ENCODE data around the gene PRSS37.

PRSS37 gene

DNA sequence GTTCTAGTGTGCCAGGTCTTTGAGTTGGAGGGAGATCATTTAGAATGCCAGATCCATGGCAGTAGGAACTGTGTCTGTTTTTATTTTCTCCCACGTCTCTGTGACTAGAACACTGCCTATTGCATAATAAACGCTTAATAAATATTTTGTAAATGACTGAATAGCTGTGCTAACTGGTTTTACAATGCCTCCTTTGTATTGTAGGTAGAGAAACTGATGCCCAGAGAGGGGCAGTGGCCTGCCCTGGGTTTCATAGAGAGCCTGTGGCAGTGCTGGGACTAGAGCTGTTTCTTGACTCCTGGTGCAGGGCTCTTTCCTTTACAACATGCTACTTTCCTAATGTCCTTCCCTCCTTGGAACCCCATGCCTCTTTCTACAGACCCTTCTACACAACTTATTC, 48.8 kb downstream of the PRSS37 start:
- TF ChIP-seq, protein P1, sequence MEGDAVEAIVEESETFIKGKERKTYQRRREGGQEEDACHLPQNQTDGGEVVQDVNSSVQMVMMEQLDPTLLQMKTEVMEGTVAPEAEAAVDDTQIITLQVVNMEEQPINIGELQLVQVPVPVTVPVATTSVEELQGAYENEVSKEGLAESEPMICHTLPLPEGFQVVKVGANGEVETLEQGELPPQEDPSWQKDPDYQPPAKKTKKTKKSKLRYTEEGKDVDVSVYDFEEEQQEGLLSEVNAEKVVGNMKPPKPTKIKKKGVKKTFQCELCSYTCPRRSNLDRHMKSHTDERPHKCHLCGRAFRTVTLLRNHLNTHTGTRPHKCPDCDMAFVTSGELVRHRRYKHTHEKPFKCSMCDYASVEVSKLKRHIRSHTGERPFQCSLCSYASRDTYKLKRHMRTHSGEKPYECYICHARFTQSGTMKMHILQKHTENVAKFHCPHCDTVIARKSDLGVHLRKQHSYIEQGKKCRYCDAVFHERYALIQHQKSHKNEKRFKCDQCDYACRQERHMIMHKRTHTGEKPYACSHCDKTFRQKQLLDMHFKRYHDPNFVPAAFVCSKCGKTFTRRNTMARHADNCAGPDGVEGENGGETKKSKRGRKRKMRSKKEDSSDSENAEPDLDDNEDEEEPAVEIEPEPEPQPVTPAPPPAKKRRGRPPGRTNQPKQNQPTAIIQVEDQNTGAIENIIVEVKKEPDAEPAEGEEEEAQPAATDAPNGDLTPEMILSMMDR (conservative IDR thresholded peaks at IDR 0.05; ENCODE audit: low read length), result no peak
- no peak for TF ChIP-seq EZH2phosphoT487 (IDR thresholded peaks at IDR 0.05; ENCODE audit: borderline replicate concordance)

DNA sequence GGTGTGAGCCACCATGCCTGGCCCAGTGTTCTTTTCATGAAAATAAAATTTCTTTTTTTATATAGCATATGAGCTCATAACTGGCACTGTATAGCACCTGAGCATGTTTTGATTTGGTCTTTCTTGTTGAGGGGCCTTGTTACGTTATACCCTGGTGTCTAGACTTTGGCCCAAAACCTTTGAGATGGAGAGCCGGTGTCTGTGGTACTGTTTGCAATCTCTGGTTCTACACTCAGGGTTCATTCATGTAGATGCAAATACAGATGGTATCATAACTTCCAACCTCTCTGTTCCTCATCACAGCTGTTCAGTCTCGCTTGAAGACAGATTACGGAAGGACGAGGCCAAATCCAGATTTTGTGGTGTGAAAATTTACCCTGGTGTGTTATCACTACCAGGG, 51.4 kb downstream of the PRSS37 start, which contains the start of gene TAS2R5:
TAS2R5 (plus strand) TSS at position 301 of the 400 bp plus-strand sequence. CDS start 145 bp downstream, outside the sequence.
- no peaks in the 10 kb centered on the region for H3F3A ChIP-seq (ENCODE audit: low read depth)
- no peak within 1 kb of the TSS for H3K9ac ChIP-seq (ENCODE audit: low read depth, low read length, poor library complexity, severe bottlenecking)
- TF ChIP-seq, protein P1 (conservative IDR thresholded peaks at IDR 0.05; ENCODE audit: low read length), result no peak
- no peak for TF ChIP-seq EZH2phosphoT487 (IDR thresholded peaks at IDR 0.05; ENCODE audit: borderline replicate concordance)

More for the DNA sequence above, 48.8 kb downstream of the PRSS37 start:
- H3K79me2 ChIP-seq (ENCODE audit: insufficient read depth, low read length), result no peaks in the 10 kb centered on the region
- no peaks in the 10 kb centered on the region for H3K27me3 ChIP-seq (ENCODE audit: insufficient read depth, low read length, poor library complexity, severe bottlenecking)
- H3K4me1 ChIP-seq (ENCODE audit: insufficient read depth, low read length, poor library complexity, severe bottlenecking), result no peaks in the 10 kb centered on the region
- H4K20me1 ChIP-seq (ENCODE audit: insufficient read depth, low read length, poor library complexity, severe bottlenecking), result no peaks in the 10 kb centered on the region
- no peak overlapping the region for H3K4me3 ChIP-seq (ENCODE audit: low read length, poor library complexity, severe bottlenecking)
- no peak overlapping the region for H3K9ac ChIP-seq (ENCODE audit: low read depth, low read length, poor library complexity, severe bottlenecking)
- no peak overlapping the region for H3K4me2 ChIP-seq (ENCODE audit: low read depth, low read length, poor library complexity, severe bottlenecking)
- no peaks in the 10 kb centered on the region for H3K9me3 ChIP-seq (ENCODE audit: insufficient read depth, low read depth, low read length)
- H3F3A ChIP-seq (ENCODE audit: low read depth), result no peaks in the 10 kb centered on the region
- H3K9me2 ChIP-seq (replicated peaks; ENCODE audit: low read depth, low read length), result no peaks in the 10 kb centered on the region
- no peak overlapping the region for H2AFZ ChIP-seq (ENCODE audit: low read length)
- peaks cover 10% of the 10 kb centered on the region; the same call in 1 of the 2 replicates for H3K36me3 ChIP-seq (ENCODE audit: insufficient read depth, low read length)

DNA sequence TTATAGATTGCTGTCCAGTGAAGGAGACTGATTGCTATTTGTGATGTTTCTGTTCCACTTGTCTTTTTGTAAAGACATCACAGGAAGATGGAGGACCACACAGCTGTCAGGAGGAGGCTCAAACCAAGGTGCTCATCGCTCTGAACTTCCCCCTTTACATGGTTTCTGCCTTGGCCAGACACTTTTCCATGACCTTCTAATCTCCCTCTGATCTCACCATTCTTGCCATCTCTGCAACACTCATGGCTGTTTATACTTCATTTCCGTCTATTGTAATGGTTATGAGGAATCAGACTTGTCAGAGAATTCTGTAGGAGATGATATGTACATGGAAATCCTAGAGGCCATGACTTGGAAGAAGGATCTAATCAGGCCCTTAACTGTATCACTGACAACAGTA, 53.0 kb downstream of the PRSS37 start:
- Histone ChIP-seq H3K9me2 (replicated peaks; ENCODE audit: low read depth, low read length) (no peaks in the 10 kb centered on the region), H3F3A (ENCODE audit: low read depth) (no peaks in the 10 kb centered on the region), H3K4me2 (ENCODE audit: low read depth, low read length, poor library complexity, severe bottlenecking) (no peak overlapping the region), H3K4me3 (ENCODE audit: low read length, poor library complexity, severe bottlenecking) (no peak overlapping the region), H3K9me3 (ENCODE audit: insufficient read depth, low read depth, low read length) (no peaks in the 10 kb centered on the region), H3K9ac (ENCODE audit: low read depth, low read length, poor library complexity, severe bottlenecking) (no peak overlapping the region), H3K4me1 (ENCODE audit: insufficient read depth, low read length, poor library complexity, severe bottlenecking) (no peaks in the 10 kb centered on the region), H3K79me2 (ENCODE audit: insufficient read depth, low read length) (no peaks in the 10 kb centered on the region), H4K20me1 (ENCODE audit: insufficient read depth, low read length, poor library complexity, severe bottlenecking) (peaks cover 4% of the 10 kb centered on the region), H3K27me3 (ENCODE audit: insufficient read depth, low read length, poor library complexity, severe bottlenecking) (no peaks in the 10 kb centered on the region), H2AFZ (ENCODE audit: low read length) (no peak overlapping the region), H3K36me3 (ENCODE audit: insufficient read depth, low read length) (peaks cover 10% of the 10 kb centered on the region; the same call in 1 of the 2 replicates)
- no peak for TF ChIP-seq EZH2phosphoT487 (IDR thresholded peaks at IDR 0.05; ENCODE audit: borderline replicate concordance)
- TF ChIP-seq, protein P1 (conservative IDR thresholded peaks at IDR 0.05; ENCODE audit: low read length), result no peak

More for the DNA sequence above, 51.4 kb downstream of the PRSS37 start, which contains the start of gene TAS2R5:
- no peaks in the 10 kb centered on the region for H3K9me3 ChIP-seq (ENCODE audit: insufficient read depth, low read depth, low read length)
- H2AFZ ChIP-seq (ENCODE audit: low read length), result no peak within 1 kb of the TSS
- H3K27me3 ChIP-seq (ENCODE audit: insufficient read depth, low read length, poor library complexity, severe bottlenecking), result no peaks in the 10 kb centered on the region
- no peaks in the 10 kb centered on the region for H3K79me2 ChIP-seq (ENCODE audit: insufficient read depth, low read length)
- H3K4me2 ChIP-seq (ENCODE audit: low read depth, low read length, poor library complexity, severe bottlenecking), result no peak within 1 kb of the TSS
- no peak within 1 kb of the TSS for H3K4me3 ChIP-seq (ENCODE audit: low read length, poor library complexity, severe bottlenecking)
- no peaks in the 10 kb centered on the region for H3K4me1 ChIP-seq (ENCODE audit: insufficient read depth, low read length, poor library complexity, severe bottlenecking)
- H4K20me1 ChIP-seq (ENCODE audit: insufficient read depth, low read length, poor library complexity, severe bottlenecking), result peaks cover 4% of the 10 kb centered on the region
- no peaks in the 10 kb centered on the region for H3K9me2 ChIP-seq (replicated peaks; ENCODE audit: low read depth, low read length)
- peaks cover 10% of the 10 kb centered on the region; the same call in 1 of the 2 replicates for H3K36me3 ChIP-seq (ENCODE audit: insufficient read depth, low read length)
